Measurements from ENCODE around the gene DMTF1. TPM values are rescaled to one million over a fixed set of nuclear protein-coding genes. Genes with fewer than 3 reads are reported as not detected.

Gene DMTF1
- total and polyA plus RNA-seq, 2 donors (not counting 1 experiment from before 2014, with no cell fraction given), result 51.6 to 97.1 TPM

GRCh38 chr7:87151002-87151728 lies 1.1 kb upstream of the DMTF1 start:
- peak overlapping the region; percentile 94 for H3K9ac ChIP-seq (ENCODE audit: insufficient read depth, low read length)
- no peaks in the 10 kb centered on the region for H3K36me3 ChIP-seq (ENCODE audit: control insufficient read depth, insufficient read depth, low read length)
- H3K79me2 ChIP-seq (ENCODE audit: control insufficient read depth, insufficient read depth, low read length), result peaks cover 33% of the 10 kb centered on the region
- peak overlapping the region; percentile 82 for H3K4me2 ChIP-seq (ENCODE audit: extremely low read depth, insufficient read depth, low read length)
- peak overlapping the region; percentile 77 to 96 (median 88) for H3K4me3 ChIP-seq (replicated peaks in 1 of 4; ENCODE audit: control extremely low read depth in 1 of 4, insufficient read depth in 1 of 4, low read depth in 3 of 4, low read length in 4 of 4)
- H3K27me3 ChIP-seq (ENCODE audit: control insufficient read depth, insufficient read depth, low read length), result no peaks in the 10 kb centered on the region
- H3K9me3 ChIP-seq (ENCODE audit: control insufficient read depth, insufficient read depth, low read depth, low read length), result no peaks in the 10 kb centered on the region
- no peak for DNase-seq (ENCODE audit: low read depth in 2 of 2)
- no peaks in the 10 kb centered on the region for H4K20me1 ChIP-seq (ENCODE audit: control insufficient read depth, extremely low read depth, insufficient read depth, low read length)
- H3K4me1 ChIP-seq (ENCODE audit: control insufficient read depth, extremely low read depth, insufficient read depth, low read length), result peaks cover 4% of the 10 kb centered on the region
- H2AFZ ChIP-seq (ENCODE audit: low read length), result peak overlapping the region; percentile 99
- peak overlapping the region; percentile 96 for H3K27ac ChIP-seq (ENCODE audit: insufficient read depth, low read length)
- TF ChIP-seq CTCF (conservative IDR thresholded peaks at IDR 0.05 in 1 of 2, IDR thresholded peaks at IDR 0.05 in 1 of 2; ENCODE audit: low read depth in 1 of 2, low read length in 2 of 2) (no peak), EZH2 (IDR thresholded peaks at IDR 0.05; ENCODE audit: low read length, missing control alignments) (no peak)

- no peaks in the 10 kb centered on the region for H3K9me3 ChIP-seq (ENCODE audit: control insufficient read depth, insufficient read depth, low read depth, low read length)
- peak overlapping the region; percentile 99 for H2AFZ ChIP-seq (ENCODE audit: low read length)
- H3K4me3 ChIP-seq (replicated peaks in 1 of 4; ENCODE audit: control extremely low read depth in 1 of 4, insufficient read depth in 1 of 4, low read depth in 3 of 4, low read length in 4 of 4), result peak overlapping the region; percentile 77 to 96 (median 88)
- H3K27me3 ChIP-seq (ENCODE audit: control insufficient read depth, insufficient read depth, low read length), result no peaks in the 10 kb centered on the region
- peak overlapping the region; percentile 94 for H3K9ac ChIP-seq (ENCODE audit: insufficient read depth, low read length)
- H3K36me3 ChIP-seq (ENCODE audit: control insufficient read depth, insufficient read depth, low read length), result no peaks in the 10 kb centered on the region
- H4K20me1 ChIP-seq (ENCODE audit: control insufficient read depth, extremely low read depth, insufficient read depth, low read length), result no peaks in the 10 kb centered on the region
- peak overlapping the region; percentile 82 for H3K4me2 ChIP-seq (ENCODE audit: extremely low read depth, insufficient read depth, low read length)
- TF ChIP-seq CTCF (conservative IDR thresholded peaks at IDR 0.05 in 1 of 2, IDR thresholded peaks at IDR 0.05 in 1 of 2; ENCODE audit: low read depth in 1 of 2, low read length in 2 of 2) (no peak), EZH2 (IDR thresholded peaks at IDR 0.05; ENCODE audit: low read length, missing control alignments) (no peak)
- peak overlapping the region; percentile 96 for H3K27ac ChIP-seq (ENCODE audit: insufficient read depth, low read length)
- no peak for DNase-seq (ENCODE audit: low read depth in 2 of 2)
- peaks cover 38% of the 10 kb centered on the region for H3K79me2 ChIP-seq (ENCODE audit: control insufficient read depth, insufficient read depth, low read length)
- peaks cover 6% of the 10 kb centered on the region for H3K4me1 ChIP-seq (ENCODE audit: control insufficient read depth, extremely low read depth, insufficient read depth, low read length)
Observed at GRCh38 chr7:87151729-87152111, 533 bp upstream of the DMTF1 start.

GRCh38 chr7:87152897-87153641 lies 816 bp downstream of the DMTF1 start:
- peak; percentile 20 to 41 for DNase-seq (ENCODE audit: low read depth in 2 of 2)
- TF ChIP-seq CTCF (conservative IDR thresholded peaks at IDR 0.05 in 1 of 2, IDR thresholded peaks at IDR 0.05 in 1 of 2; ENCODE audit: low read depth in 1 of 2, low read length in 2 of 2) (no peak), EZH2 (IDR thresholded peaks at IDR 0.05; ENCODE audit: low read length, missing control alignments) (no peak)

More at GRCh38 chr7:87152897-87153641, 816 bp downstream of the DMTF1 start:
- H4K20me1 ChIP-seq (ENCODE audit: control insufficient read depth, extremely low read depth, insufficient read depth, low read length), result no peaks in the 10 kb centered on the region
- no peaks in the 10 kb centered on the region for H3K27me3 ChIP-seq (ENCODE audit: control insufficient read depth, insufficient read depth, low read length)
- peak overlapping the region; percentile 96 for H3K4me2 ChIP-seq (ENCODE audit: extremely low read depth, insufficient read depth, low read length)
- no peaks in the 10 kb centered on the region for H3K36me3 ChIP-seq (ENCODE audit: control insufficient read depth, insufficient read depth, low read length)
- peaks cover 51% of the 10 kb centered on the region for H3K79me2 ChIP-seq (ENCODE audit: control insufficient read depth, insufficient read depth, low read length)
- peaks cover 8% of the 10 kb centered on the region for H3K4me1 ChIP-seq (ENCODE audit: control insufficient read depth, extremely low read depth, insufficient read depth, low read length)
- no peaks in the 10 kb centered on the region for H3K9me3 ChIP-seq (ENCODE audit: control insufficient read depth, insufficient read depth, low read depth, low read length)
- H3K4me3 ChIP-seq (replicated peaks in 1 of 4; ENCODE audit: control extremely low read depth in 1 of 4, insufficient read depth in 1 of 4, low read depth in 3 of 4, low read length in 4 of 4), result peak overlapping the region; percentile 77 to 99 (median 92)
- H2AFZ ChIP-seq (ENCODE audit: low read length), result no peak overlapping the region
- H3K27ac ChIP-seq (ENCODE audit: insufficient read depth, low read length), result peak overlapping the region; percentile 96
- peak overlapping the region; percentile 94 for H3K9ac ChIP-seq (ENCODE audit: insufficient read depth, low read length)

Data from fibroblast of lung (primary cell).